Tibial artery (tissue), 4 donors: ENCODE measurements around the gene NPC2.
"Not testable (repeated sequence)": the region's sequence is repeated elsewhere in the genome, so short reads cannot be mapped to it uniquely, and the experiment has no call there.

Experiments
- DNase-seq, 2 donors: peaks; one replicate each; pipeline ENCODE4 v3.0.0-alpha.2; 2019
- H3K27ac ChIP-seq, 2 donors: fragments of 200-600 bp; sonication (generic) in 1 of 2; 1 replicate in 1 of 2; 2 replicates in 1 of 2; pipeline ENCODE4 v1.5.1; 2018 to 2019; ENCODE audit warnings: mild to moderate bottlenecking in 1 of 2
- H3K27me3 ChIP-seq, 2 donors: fragments of 200-600 bp; sonication (generic) in 1 of 2; one replicate each; pipeline versions ENCODE4 v1.5.1 to v1.6.0; 2016 to 2019
- H3K36me3 ChIP-seq, 3 donors: fragments of 200-600 bp; sonication (generic) in 2 of 3; one replicate each; pipeline ENCODE4 v1.5.1; 2016 to 2019; ENCODE audit warnings: mild to moderate bottlenecking in 2 of 3
- H3K4me1 ChIP-seq, 4 donors: fragments of 200-600 bp; sonication (generic) in 2 of 4; 1 replicate in 3 of 4; 2 replicates in 1 of 4; pipeline ENCODE4 v1.5.1; 2016 to 2019
- H3K4me3 ChIP-seq, 2 donors: fragments of 200-600 bp; sonication (generic) in 1 of 2; 1 replicate in 1 of 2; 2 replicates in 1 of 2; pipeline ENCODE4 v1.5.1; 2018 to 2019; ENCODE audit warnings: mild to moderate bottlenecking in 2 of 2
- H3K9me3 ChIP-seq, 3 donors: fragments of 200-600 bp; sonication (generic) in 1 of 3; one replicate each; pipeline ENCODE4 v1.5.1; 2016 to 2019
- intact Hi-C: fragments of 100-400 bp; cut with DNase I; formaldehyde crosslinking; loops from one replicate; pipeline ENCODE4 v1.15.0; 2023; ENCODE audit warnings: low total_unique reads
- TF ChIP-seq, protein P1 (sequence below), 2 experiments: fragments of 200-600 bp in 1 of 2; fragments of 450-650 bp in 1 of 2; IDR thresholded peaks; one replicate each; pipeline ENCODE4 v1.5.1; 2017 to 2019; ENCODE audit warnings: antibody characterized with exemption in 2 of 2, mild to moderate bottlenecking in 1 of 2, moderate library complexity in 1 of 2

Gene NPC2

DNA sequence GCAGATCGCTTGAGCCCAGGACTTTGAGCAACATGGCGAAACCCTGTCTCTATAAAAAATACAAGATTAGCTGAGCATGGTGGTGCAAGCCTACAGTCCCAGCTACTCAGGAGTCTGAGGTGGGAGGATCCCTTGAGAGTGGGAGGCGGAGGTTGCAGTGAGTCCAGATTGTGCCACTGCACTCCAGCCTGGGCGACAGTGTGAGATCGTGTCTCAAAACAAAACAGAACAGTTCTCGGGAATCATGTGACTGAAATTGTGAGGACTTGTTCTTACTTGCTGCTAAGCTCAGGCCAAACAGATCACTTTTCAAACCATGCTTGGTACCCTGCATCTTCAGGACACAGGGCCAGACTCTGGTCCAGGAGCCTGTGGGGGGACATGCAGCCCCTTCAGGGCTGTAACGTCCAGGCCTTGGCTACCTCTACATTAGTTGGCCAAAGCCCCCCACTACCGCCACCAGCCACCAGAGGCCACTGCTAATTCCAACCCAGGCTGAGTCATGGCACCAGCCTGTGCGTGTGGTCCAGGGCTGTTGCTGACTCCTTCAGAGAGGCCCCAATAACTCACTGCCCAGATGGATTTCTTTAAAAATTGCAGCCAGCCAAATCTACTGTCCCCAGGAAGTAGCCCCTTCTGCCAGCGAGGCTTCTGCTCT, 33.7 kb downstream of the NPC2 start:
- no peaks in the 10 kb centered on the region for H3K36me3 ChIP-seq
- H3K4me1 ChIP-seq: no peaks in the 10 kb centered on the region
- intact Hi-C loops: no loop called here
- TF ChIP-seq, protein P1, sequence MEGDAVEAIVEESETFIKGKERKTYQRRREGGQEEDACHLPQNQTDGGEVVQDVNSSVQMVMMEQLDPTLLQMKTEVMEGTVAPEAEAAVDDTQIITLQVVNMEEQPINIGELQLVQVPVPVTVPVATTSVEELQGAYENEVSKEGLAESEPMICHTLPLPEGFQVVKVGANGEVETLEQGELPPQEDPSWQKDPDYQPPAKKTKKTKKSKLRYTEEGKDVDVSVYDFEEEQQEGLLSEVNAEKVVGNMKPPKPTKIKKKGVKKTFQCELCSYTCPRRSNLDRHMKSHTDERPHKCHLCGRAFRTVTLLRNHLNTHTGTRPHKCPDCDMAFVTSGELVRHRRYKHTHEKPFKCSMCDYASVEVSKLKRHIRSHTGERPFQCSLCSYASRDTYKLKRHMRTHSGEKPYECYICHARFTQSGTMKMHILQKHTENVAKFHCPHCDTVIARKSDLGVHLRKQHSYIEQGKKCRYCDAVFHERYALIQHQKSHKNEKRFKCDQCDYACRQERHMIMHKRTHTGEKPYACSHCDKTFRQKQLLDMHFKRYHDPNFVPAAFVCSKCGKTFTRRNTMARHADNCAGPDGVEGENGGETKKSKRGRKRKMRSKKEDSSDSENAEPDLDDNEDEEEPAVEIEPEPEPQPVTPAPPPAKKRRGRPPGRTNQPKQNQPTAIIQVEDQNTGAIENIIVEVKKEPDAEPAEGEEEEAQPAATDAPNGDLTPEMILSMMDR (IDR thresholded peaks at IDR 0.05): peak; percentile 40 to 45
- H3K27me3 ChIP-seq: no peaks in the 10 kb centered on the region
- DNase-seq: peak in 1 of 2 donors; percentile 42
- no peak overlapping the region for H3K4me3 ChIP-seq
- H3K9me3 ChIP-seq: no peaks in the 10 kb centered on the region
- H3K27ac ChIP-seq: no peak overlapping the region

DNA sequence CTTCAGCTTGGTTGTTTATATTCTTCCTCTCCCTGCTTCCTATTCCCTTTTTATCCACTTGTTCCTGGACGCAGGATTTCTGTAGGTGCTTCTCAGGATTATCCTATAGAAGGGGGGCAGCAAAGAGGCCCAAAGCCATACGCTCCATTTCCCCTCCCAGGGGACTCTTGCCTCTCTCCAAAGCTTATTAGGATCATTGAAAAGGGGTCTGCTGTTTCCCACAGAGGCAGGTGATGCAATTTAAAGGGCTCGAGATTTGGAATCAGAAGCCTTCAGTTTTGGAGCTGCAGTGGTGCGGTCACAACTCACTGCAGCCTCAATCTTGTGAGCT, 35.6 kb downstream of the NPC2 start:
- no peak for DNase-seq
- no peaks in the 10 kb centered on the region for H3K4me1 ChIP-seq
- H3K27ac ChIP-seq: no peak overlapping the region
- no peaks in the 10 kb centered on the region for H3K27me3 ChIP-seq
- no peaks in the 10 kb centered on the region for H3K36me3 ChIP-seq
- no peak overlapping the region for H3K4me3 ChIP-seq
- no peaks in the 10 kb centered on the region for H3K9me3 ChIP-seq
- TF ChIP-seq, protein P1 (IDR thresholded peaks at IDR 0.05): no peak
- intact Hi-C loops: no loop called here

DNA sequence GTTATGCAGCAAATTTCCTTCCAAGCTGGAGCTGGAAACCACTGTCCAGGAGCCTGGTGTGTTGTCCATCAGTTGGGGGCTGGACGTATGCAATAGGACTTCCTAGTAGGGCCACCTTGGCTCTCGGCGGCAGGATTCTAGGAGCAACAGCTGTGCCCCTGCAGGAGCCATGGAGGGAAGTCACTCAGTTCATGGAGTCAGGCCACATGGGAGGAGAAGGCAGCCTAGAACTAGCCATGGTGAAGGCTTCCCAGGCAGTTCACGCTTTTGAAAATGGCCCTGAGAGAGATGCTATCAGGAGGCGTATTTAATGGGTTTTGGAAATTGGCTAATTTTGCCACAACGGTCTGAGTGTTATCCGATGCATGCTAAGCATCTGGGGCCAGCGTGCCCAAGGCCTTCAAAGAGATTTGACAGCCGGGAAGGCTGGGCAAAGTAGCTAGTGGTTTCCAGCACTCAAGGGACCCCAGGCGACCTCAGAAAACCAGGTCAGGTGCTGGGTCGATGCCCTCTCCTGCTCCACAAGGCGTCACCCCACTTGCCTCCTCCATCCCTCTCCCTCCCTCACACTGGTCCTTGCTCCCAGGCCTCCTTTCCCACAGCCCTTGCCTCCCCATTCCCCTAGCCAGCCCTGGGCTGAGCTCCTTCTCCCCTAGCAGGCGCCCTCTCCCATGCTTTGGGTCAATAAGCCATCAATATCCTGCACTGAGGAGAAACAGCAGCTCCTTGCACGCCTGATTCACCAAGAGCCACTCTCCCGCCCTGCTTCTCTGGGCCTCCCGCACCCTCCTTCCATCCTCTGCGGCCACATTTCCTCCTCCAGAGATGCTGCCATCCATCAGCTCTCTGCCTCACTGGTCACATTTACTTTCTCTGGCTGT, 36.2 kb downstream of the NPC2 start:
- intact Hi-C loops: no loop called here
- H3K9me3 ChIP-seq: no peaks in the 10 kb centered on the region
- H3K27me3 ChIP-seq: no peaks in the 10 kb centered on the region
- H3K27ac ChIP-seq: no peak overlapping the region
- no peaks in the 10 kb centered on the region for H3K36me3 ChIP-seq
- H3K4me1 ChIP-seq: no peaks in the 10 kb centered on the region
- H3K4me3 ChIP-seq: no peak overlapping the region
- TF ChIP-seq, protein P1 (IDR thresholded peaks at IDR 0.05): no peak
- DNase-seq: no peak

DNA sequence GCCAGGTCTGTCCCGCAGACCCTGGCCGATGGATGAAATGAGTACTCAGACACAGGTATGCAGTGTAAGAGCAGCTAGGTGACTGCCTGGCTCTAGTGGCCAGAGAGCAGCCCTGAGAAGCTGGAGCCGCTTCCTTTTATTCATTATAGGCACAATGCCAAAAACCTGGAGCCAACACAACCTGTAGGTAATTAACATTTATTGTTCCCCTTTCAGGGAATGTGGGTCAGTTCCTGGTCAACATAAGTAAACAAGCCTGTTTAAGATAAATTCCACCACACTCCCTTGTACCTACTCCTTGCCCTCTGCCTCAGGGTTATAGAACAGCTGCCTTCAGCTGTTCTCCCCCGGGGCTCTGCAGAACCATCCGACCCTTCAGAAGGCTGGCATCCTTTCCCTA, 38.7 kb downstream of the NPC2 start:
- H3K36me3 ChIP-seq, intact Hi-C loops, H3K27ac ChIP-seq, H3K4me1 ChIP-seq, H3K27me3 ChIP-seq, H3K9me3 ChIP-seq, H3K4me3 ChIP-seq: not testable (repeated sequence)
- peak in 1 of 2 donors; percentile 4 for DNase-seq

DNA sequence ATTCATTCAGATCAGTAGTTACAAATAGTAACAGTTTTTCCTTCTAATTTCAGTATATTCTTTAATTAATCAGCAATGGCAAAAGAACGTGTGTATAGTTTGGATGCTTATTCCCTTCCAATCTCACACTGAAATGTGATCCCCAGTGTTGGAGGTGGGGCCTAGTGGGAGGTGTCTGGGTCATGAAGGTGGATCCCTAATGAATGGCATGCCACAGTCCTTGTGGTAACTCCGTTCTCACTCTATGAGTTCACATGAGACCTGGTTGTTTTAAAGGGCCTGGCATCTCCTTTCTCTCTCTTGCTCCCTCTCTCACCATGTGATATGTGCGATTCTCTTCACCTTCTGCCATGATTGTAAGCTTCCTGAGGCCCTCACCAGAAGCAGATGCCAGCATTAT, 48.2 kb downstream of the NPC2 start:
- H3K4me3 ChIP-seq: no peak overlapping the region
- H3K27ac ChIP-seq: no peak overlapping the region
- TF ChIP-seq, protein P1 (IDR thresholded peaks at IDR 0.05): no peak
- no peaks in the 10 kb centered on the region for H3K9me3 ChIP-seq
- no peaks in the 10 kb centered on the region for H3K36me3 ChIP-seq
- DNase-seq: no peak
- intact Hi-C loops: no loop called here
- no peaks in the 10 kb centered on the region for H3K27me3 ChIP-seq
- no peaks in the 10 kb centered on the region for H3K4me1 ChIP-seq

DNA sequence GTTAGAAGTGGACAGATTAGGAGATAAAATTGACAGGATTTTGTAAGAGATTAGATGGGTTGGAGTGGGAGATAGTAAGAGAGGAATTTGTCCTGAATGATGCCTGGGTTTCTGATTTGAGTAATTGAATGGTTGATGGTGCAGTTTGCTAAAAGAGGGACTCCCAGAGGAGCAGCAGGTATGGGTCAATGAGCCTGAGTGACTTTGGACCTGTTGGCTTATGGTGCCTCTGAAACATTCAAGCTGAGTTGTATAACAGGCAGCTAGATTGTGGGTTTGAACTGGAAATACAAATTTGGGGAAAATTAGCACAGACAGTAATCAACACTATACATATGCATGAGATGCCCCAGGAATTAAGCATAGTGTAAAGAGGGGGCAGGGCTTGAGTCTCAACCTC, 50.3 kb downstream of the NPC2 start:
- intact Hi-C loops: no loop called here
- peak in 1 of 2 donors; percentile 2 for DNase-seq
- Histone ChIP-seq H3K27ac (no peak overlapping the region), H3K4me3 (no peak overlapping the region), H3K4me1 (no peaks in the 10 kb centered on the region), H3K36me3 (no peaks in the 10 kb centered on the region), H3K9me3 (no peaks in the 10 kb centered on the region), H3K27me3 (peaks cover 0 to 4% of the 10 kb centered on the region in 2 donors)
- TF ChIP-seq, protein P1 (IDR thresholded peaks at IDR 0.05): no peak
